Measurements from ENCODE around the gene IDE. TPM values are rescaled to one million over a fixed set of nuclear protein-coding genes. Genes with fewer than 3 reads are reported as not detected.

Gene IDE
- total RNA-seq, 1 donor from 2014 or later = 26.3 TPM

DNA sequence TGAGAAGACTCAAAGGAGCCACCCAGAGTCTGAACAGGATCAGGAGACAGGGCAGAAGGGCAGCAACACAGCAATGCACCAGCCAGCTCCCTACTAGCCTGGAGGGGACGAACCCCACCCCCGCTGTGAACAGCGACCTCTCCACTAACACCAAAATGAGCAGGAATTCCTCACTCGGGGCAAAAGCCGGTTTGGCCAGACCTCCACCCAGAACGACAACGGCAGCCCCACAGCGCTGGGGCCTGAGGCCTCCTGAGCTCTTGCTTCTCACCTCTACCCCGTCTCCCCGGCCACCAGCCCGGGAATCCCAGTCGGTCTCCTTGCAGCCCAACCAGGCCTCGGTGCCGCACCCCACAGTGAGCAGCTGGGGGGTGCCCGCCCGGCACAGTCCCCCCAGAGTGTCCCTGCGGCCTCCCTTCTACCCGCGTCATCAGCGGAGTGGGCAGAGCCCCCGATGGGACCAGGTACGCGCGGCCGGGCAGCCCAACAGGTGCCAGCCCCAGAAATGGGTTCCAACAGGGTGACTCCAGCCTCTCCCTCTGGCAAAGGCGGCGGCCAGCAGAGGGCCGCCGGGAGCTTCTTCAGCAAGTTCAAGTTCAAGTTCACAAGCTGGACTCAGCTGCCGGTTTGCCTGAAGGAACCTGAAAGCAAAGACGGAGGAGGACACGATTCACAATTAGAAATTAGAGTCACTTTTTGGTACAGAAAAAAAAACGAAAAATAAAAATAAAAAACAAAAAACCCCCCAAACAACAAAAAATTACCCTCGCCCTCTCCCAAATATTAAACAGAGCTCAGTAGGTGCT, 153.9 kb downstream of the IDE start:
- Histone ChIP-seq H3K4me3 (peak overlapping the region; percentile 46), H3K4me1 (no peaks in the 10 kb centered on the region), H3K27me3 (ENCODE audit: low read depth) (peaks cover 16% of the 10 kb centered on the region), H3K36me3 (no peaks in the 10 kb centered on the region), H3K27ac (no peak overlapping the region), H3K9me3 (no peaks in the 10 kb centered on the region)
- peak; percentile 68 to 79 for ATAC-seq
- TF ChIP-seq, protein P1, sequence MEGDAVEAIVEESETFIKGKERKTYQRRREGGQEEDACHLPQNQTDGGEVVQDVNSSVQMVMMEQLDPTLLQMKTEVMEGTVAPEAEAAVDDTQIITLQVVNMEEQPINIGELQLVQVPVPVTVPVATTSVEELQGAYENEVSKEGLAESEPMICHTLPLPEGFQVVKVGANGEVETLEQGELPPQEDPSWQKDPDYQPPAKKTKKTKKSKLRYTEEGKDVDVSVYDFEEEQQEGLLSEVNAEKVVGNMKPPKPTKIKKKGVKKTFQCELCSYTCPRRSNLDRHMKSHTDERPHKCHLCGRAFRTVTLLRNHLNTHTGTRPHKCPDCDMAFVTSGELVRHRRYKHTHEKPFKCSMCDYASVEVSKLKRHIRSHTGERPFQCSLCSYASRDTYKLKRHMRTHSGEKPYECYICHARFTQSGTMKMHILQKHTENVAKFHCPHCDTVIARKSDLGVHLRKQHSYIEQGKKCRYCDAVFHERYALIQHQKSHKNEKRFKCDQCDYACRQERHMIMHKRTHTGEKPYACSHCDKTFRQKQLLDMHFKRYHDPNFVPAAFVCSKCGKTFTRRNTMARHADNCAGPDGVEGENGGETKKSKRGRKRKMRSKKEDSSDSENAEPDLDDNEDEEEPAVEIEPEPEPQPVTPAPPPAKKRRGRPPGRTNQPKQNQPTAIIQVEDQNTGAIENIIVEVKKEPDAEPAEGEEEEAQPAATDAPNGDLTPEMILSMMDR (IDR thresholded peaks at IDR 0.05) = peak; percentile 44
- intact Hi-C loops (cut with DNase I) = no loop called here
- peak; percentile 57 for DNase-seq

DNA sequence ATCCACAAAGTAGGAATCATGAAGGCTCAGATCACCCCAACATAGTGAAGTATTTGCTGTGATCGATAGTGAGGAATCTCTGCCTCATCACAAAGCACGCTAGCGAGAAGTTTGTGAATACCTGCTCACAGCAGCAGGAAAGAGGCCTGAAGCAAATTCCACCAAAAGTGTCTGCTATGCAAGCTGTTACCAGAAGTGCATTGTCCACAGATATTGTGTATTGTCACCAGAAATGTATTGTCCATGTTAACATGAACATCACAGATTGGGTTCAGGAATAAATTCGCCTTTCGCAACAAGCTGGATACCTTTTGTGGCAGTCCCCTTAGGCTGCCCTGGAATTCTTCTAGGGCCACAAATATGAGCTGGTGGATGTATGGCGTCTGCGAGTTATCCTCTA, 155.0 kb downstream of the IDE start:
- TF ChIP-seq, protein P1 (IDR thresholded peaks at IDR 0.05) = no peak
- H3K4me3 ChIP-seq = no peak overlapping the region
- intact Hi-C loops (cut with DNase I) = no loop called here
- H3K27ac ChIP-seq = no peak overlapping the region
- no peaks in the 10 kb centered on the region for H3K4me1 ChIP-seq
- DNase-seq (no peak), ATAC-seq (peak in 1 of 2 donors; percentile 21)
- peaks cover 16% of the 10 kb centered on the region for H3K27me3 ChIP-seq (ENCODE audit: low read depth)
- no peaks in the 10 kb centered on the region for H3K9me3 ChIP-seq
- H3K36me3 ChIP-seq = no peaks in the 10 kb centered on the region

DNA sequence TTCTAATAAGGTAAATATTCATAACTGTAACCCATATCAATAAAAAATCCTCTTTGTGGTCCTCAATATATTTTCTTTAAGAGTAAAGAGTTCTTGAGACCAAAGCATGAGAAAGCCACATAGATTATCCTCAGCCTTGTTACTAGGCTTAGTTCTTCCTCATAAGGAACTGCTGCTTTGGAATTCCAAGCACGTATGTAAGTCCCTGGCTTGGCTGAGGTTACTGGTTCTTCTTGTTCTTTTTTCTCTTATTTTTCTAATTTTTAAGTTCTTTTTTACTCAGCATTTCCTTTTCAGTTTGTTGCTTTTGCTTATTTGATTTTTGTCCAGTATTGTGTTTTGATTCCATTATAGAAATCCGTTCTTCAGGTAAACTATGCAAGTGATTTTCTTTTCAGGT, 155.7 kb downstream of the IDE start:
- peaks cover 16% of the 10 kb centered on the region for H3K27me3 ChIP-seq (ENCODE audit: low read depth)
- TF ChIP-seq, protein P1 (IDR thresholded peaks at IDR 0.05) = no peak
- intact Hi-C loops (cut with DNase I) = no loop called here

DNA sequence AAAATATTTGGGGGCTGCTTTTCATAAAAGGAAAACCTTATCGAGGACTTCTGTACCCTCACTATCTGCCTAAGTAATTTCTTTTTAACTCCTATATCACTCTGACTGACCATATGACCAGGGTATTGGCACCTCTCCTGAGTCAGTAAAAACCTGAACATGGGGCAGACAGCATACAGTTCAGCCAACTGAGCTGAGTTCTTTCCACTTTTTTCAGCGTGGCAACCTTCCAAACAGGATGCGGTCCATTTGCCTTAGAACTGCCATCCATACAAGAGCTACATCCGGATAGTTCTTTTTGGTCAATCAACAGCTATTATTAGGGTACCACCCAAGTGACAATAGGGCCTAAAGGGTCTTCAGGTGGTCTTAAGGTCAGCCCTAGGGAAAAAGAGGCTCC, 160.4 kb downstream of the IDE start:
- Histone ChIP-seq H3K4me1 (no peaks in the 10 kb centered on the region), H3K27ac (no peak overlapping the region), H3K36me3 (no peaks in the 10 kb centered on the region), H3K9me3 (no peaks in the 10 kb centered on the region), H3K4me3 (no peak overlapping the region), H3K27me3 (ENCODE audit: low read depth) (no peaks in the 10 kb centered on the region)
- TF ChIP-seq, protein P1 (IDR thresholded peaks at IDR 0.05) = no peak
- DNase-seq (no peak), ATAC-seq (no peak)
- intact Hi-C loops (cut with DNase I) = no loop called here

More for the DNA sequence above, 155.7 kb downstream of the IDE start:
- Histone ChIP-seq H3K36me3 (no peaks in the 10 kb centered on the region), H3K9me3 (no peaks in the 10 kb centered on the region), H3K27ac (no peak overlapping the region), H3K4me1 (no peaks in the 10 kb centered on the region), H3K4me3 (no peak overlapping the region)
- DNase-seq (no peak), ATAC-seq (no peak)

DNA sequence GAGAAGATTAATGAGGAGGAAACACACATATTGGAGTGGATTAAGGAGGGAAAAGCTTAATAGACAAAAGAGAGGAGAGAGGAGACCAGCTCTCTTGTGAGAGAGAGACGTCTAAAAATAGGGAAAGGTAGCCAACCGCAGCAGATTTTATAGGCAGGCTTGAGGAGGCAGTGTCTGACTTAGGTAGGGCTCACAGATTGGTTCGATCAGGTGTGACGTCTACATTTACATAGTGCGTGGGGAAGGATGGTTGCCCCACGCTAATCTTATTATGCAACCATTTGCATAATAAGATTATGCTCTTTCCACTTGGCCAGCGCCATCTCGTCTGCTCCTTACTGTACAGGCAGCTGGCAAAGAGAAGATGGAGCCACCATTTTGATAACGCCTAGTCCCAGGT, 160.9 kb downstream of the IDE start:
- TF ChIP-seq, protein P1 (IDR thresholded peaks at IDR 0.05) = no peak
- DNase-seq (no peak), ATAC-seq (no peak)
- Histone ChIP-seq H3K4me3 (no peak overlapping the region), H3K27ac (no peak overlapping the region), H3K4me1 (no peaks in the 10 kb centered on the region), H3K27me3 (ENCODE audit: low read depth) (no peaks in the 10 kb centered on the region), H3K9me3 (no peaks in the 10 kb centered on the region), H3K36me3 (no peaks in the 10 kb centered on the region)
- intact Hi-C loops (cut with DNase I) = no loop called here

Measured in lower lobe of right lung (tissue), 2 donors.